GM21529 (cell line): Measurements from ENCODE around the gene MED13L.
"Not testable (repeated sequence)": the region's sequence is repeated elsewhere in the genome, so short reads cannot be mapped to it uniquely, and the experiment has no call there.

ENCODE experiments used
- ATAC-seq: cut with Tn5 transposase; IDR thresholded peaks from one replicate; pipeline ENCODE4 v1.9.1; 2021; ENCODE audit not compliant: unreplicated experiment

Gene MED13L

GRCh38 chr12:116133149-116133548 lies 144.3 kb downstream of the MED13L start:
- ATAC-seq, result no peak

DNA sequence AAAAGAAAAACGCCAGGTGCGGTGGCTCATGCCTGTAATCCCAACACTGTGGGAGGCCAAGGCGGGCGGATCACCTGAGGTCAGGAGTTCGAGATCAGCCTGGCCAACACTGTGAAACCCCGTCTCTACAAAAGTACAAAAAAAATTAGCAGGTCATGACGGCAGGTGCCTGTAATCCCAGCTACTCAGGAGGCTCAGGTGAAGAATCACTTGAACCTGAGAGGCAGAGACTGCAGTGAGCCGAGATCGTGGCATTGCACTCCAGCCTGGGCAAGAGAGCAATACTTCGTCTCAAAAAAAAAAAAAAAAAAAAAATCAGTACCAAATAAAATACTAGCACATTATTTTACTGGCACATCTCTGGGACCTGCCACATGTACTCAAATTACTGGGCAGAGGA lies 145.5 kb downstream of the MED13L start:
- ATAC-seq, result not testable (repeated sequence)

DNA sequence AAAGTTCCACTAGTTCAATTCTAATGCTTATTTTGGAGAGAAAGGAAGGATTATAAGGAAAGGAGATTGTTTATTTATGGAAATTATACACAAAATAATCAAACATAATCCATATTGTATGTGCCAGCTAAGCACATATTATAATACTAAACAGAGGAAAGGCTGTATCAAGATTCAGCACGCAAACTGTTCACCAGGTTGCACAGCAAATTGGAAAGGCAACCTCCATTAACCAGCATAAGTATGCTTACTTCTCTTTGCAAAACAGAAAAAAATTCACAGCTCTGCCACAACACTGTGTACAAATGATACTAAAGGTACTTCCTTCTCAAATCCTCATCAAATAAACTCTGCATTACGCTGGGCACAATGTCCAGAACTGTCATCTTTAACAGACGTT lies 146.3 kb downstream of the MED13L start:
- ATAC-seq, result no peak

DNA sequence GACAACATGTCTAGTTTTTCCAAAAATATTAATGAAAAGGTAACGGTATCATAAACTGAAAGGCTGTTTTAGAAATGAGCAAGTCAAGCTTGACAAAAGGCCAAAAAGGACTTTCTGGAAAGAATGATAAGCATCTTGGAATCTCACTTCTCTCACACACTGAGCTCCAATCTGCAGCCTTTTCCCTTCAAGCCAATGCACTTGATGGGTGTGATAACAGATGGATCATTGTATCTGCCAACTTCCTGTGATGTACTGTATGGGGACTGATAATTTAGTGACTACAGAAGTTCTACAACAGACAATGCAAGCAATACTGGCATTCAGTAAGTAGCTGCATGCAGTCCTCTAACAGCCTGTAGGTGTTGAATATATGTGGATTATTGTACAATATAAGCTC lies 147.1 kb downstream of the MED13L start:
- ATAC-seq, result no peak

DNA sequence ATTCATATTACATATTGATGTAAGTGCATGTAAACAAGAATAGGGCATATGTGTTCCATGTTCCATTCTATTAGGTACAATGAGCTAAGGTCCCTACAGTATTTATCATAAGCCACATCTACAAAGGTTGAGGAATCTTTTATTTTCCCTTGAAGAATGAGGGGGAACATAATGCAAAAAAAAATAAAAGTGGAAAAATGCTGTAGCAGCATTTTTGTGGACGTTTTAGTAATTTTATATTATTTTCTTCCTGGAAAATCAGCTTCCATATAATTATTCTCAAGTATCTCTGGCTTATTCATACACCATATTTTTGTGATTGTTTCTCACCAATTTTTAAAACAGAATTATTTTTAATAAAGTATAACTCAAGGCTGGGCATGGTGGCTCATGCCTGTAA lies 148.7 kb downstream of the MED13L start:
- no peak for ATAC-seq

DNA sequence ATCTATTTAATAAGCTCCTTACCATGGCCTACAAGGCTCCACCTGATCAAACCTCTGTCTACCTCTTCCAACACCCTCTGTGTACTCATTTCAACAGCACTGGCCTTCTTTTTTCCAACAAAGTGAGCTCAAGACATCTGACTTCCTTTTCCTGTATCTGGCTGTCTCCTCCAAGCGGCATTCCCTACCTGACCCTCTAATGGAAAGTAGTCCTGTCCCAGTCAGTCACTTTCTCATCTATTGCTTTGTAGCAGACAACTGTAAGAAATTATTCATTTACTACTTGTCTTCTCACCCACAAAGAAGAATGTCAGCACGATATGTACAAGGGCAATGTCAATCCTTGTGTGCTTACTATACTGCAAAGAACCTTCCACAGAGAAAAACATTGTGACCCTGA lies 149.6 kb downstream of the MED13L start:
- no peak for ATAC-seq

GRCh38 chr12:116126610-116127009 lies 150.9 kb downstream of the MED13L start:
- ATAC-seq, result no peak

DNA sequence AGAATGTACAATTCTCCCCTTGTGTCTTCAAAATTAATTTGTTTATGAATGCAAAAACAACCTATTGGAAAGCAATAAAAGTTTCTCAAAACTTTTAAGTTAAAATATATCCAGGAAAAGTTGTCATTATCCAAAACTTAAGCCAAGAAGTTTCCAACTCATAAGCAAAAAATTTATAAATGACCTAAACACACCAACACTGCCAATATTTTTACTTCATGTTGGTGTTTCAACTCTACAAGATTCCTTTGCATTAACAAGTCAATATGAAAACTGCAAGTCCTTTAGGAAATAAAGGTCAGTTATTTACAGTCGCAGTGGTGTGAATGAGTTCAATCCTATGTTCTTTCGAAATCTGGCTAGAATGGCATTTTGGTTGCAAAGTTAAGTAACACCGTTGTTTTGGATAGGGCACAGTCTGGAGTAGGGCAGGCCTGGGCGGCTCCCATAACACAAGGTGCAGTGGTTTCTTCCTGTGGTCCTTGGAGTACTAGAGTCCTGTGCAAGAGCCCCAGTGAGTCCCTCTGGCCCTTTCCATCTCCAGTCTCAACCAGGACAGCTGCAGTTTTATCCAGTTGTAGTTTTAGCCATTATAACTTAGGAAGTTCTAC lies 151.4 kb downstream of the MED13L start:
- no peak for ATAC-seq

GRCh38 chr12:116125084-116125483 lies 152.4 kb downstream of the MED13L start:
- no peak for ATAC-seq

DNA sequence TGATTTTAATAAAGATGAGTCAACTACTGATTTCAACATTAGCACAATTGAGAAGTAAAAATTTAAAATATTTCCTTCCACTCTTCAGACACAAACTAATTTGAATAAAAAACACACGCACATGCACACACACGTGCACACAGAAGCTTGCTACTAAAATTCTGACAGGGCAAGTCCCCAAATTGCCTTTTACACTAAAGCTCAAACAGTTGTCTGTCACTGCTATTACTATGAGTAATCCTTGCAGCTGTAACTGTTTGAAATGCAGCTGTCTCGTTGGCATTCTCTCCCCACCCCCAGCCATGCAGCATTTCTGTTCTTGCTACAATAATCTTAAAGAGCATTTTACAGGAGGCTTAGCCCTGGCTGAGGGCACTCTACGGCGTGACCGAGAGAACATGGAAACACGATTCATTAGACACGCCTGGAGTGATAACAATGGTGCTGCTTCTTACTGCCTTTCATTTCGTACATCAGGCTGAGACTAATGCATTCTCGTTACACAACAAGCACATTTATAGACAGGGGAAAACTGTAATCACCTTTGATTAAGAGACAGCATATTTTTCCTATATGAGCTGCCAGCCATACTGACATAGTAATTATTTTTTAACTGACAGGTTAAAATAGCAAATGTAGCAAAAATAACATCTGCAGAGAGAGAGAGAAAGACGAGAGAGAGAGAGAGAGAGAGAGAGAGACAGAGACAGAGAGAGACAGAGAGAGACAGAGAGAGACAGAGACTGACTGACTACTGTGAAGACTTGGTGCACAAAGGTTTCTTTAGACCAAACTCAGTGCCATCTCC lies 153.8 kb downstream of the MED13L start:
- peak; percentile 87 for ATAC-seq

DNA sequence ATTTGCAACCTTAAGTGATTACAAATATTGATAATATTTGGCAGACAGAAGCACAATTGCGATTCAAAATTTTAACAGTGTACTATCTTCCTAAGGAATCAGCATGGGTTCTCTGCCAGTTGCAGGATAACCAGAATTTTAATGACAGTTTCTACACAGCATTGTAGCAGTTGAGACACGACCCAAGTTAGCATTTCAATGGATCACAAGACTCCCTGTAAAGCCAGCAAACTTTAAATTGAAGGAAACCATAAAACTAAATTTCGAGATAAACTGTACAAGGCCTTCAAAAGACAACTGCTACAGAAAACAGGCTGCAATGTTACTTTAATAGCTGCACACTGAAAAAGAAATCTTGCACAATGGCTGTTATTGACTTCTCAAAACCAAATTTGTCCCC lies 154.9 kb downstream of the MED13L start:
- no peak for ATAC-seq

GRCh38 chr12:116121453-116121871 lies 156.0 kb downstream of the MED13L start:
- ATAC-seq, result no peak

GRCh38 chr12:116116650-116117424 lies 160.7 kb downstream of the MED13L start:
- no peak for ATAC-seq

DNA sequence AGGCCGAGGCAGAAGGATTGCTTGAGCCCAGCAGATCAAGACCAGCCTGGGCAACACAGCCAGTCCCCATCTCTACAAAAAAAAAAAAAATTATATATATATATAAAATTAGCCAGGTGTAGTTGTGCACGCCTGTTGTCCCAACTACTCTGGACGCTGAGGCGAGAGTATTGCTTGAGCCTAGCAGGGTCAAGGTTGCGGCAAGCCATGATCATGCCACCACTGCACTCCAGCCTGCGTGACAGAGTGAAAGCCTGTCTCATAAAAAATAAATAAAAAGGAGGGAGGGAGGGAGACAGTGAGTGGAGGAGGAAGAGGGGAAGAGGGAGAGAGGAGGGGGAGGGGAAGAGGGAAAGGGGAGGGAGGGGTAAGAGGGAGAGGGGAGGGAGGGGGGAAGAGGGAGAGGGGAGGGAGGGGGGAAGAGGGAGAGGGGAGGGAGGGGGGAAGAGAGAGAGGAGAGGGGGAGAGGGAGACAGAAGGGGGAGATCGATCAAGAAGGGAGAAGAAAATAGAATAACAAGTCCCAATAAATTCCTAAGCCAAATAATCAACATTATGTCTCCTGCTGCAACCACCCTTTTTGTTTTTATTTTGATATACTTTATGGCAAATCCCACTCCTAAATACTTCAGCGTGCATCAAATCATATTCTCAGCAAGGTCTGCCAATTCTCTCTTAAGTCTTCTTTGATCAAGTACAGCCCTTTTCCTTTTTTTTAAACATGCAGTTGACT lies 163.9 kb downstream of the MED13L start:
- ATAC-seq, result no peak

DNA sequence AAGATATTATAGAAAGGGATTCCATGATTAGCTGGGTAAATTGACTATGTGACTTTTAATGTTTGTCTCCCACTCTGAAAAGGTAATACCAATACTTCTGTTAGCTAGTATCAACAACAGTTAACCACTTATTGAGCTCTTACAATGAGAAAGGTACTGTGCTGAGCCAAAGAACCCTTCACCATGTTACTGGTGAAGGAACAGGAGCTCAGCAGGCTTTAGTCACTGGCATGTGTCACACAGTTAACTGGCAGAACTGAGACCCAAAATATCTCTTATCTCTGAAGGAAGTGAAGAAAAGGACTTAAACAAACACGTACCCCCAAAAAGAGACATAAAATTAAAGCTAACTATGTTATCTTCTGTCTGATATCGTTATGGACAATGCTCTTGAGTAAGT lies 170.6 kb downstream of the MED13L start:
- ATAC-seq, result no peak

GRCh38 chr12:116104167-116104767 lies 173.2 kb downstream of the MED13L start:
- no peak for ATAC-seq

DNA sequence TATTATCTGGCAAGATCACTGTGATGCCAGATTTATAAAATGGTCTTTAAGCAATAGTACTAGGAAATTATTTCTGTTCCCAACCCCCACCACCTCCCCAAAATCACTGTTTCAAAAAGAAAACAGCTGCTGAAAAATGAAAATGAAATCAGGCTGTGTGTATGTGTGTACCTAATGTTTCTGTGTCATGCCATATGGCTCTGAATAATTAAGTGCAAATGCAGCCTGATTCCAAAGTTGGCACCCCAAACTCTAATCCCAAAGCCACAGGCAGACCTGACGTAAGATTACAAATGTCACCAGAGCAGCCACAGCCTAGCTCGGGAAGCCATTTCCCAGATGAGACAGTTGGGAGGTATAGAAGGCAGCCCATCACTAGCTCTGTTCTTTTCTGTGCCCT lies 175.5 kb downstream of the MED13L start:
- ATAC-seq, result no peak

- no peak for ATAC-seq
Observed at GRCh38 chr12:116099652-116100432, 177.7 kb downstream of the MED13L start.

- ATAC-seq, result no peak
Observed at GRCh38 chr12:116096874-116097273, 180.6 kb downstream of the MED13L start.

GRCh38 chr12:116094475-116094874 lies 183.0 kb downstream of the MED13L start:
- no peak for ATAC-seq
